HG02642 (cell line): Measurements from ENCODE around the gene SDR39U1.

Experiments used
- ATAC-seq: cut with Tn5 transposase; IDR thresholded peaks from one replicate; pipeline ENCODE4 v1.9.1; 2021; ENCODE audit warnings: mild to moderate bottlenecking; ENCODE audit not compliant: unreplicated experiment, poor library complexity

Gene SDR39U1

DNA sequence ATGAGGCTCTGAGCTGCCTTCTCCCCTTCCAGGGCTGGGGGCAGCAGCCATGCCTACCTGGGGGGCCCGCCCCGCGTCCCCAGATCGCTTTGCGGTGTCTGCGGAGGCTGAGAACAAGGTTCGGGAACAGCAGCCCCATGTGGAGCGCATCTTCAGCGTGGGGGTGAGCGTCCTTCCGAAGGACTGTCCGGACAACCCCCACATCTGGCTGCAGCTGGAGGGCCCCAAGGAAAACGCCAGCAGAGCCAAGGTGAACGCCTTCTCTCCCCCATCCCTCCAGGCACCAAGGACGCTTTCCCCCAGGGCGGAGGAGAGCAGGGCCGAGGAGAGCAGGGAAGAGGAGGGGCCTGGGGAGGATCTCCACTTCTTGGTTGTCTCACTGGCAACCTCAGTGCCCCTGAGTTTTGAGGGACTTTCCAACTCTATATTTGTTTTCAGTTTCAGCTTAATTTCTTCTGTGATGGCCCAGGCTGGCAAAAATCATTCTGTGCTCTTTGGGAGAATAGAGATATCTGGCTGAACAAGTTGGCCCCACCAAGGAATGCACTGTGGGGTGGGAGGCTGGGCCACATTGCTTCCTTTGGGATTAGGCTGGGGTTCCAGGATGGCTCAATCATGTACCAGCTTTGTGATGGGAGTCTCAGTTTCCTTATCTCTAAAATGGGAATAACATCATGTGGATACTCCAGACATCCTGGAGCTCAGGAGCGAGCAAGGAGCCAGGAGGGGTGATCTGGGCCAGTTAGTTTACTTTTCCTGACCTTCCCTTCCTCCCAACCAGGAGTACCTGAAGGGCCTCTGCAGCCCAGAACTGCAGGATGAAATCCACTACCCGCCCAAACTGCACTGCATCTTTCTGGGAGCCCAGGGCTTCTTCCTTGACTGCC is 11.7 kb downstream of the SDR39U1 start:
- peak; percentile 45 for ATAC-seq

- ATAC-seq: peak; percentile 59
Observed at GRCh38 chr14:24430143-24430681, 12.4 kb downstream of the SDR39U1 start.

DNA sequence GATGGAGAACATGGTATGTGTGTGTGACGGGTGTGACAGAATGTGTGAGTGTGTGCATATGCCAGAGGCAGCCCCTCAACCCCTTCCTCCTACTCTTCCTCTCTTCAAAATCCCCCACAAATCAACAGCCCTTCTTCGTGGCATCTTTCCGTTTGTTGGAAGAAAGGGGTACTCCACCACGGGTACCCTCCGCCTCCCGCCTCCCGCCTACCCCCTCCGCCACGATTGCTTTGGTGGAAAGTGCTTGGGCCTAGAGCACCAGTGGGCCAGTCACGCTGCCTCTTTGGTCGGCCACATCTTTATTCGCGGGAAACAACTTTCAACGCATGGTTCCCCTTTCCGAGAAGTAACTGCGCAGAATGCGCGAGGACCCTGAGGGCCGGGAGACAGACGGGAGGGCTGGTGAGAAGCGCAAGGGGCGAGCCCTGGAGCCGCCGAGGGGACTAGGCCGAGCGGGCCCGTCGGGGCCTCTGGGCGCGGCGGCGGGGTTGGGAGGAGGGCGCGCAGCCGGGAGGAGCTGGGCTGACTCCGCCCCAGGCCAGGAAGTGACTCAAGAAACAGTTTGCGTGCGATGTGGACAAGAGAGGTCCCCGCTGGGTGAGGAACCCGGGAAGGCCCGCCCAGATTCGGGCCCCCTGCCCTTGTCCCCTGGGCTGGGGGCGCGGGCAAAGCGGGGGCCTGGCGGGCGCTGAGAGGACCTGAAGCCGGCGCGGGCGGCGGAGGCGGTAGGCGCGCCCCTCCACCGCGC is 13.0 kb downstream of the SDR39U1 start, which contains the start of the genes CBLN3 and KHNYN:
CBLN3 (minus strand) TSS at position 274 of the 748 bp plus-strand sequence. CDS start 614 bp downstream, outside the sequence.
KHNYN (plus strand) TSS at position 560 of the 748 bp plus-strand sequence. CDS start 777 bp downstream, outside the sequence.
- peak; percentile 83 for ATAC-seq

DNA sequence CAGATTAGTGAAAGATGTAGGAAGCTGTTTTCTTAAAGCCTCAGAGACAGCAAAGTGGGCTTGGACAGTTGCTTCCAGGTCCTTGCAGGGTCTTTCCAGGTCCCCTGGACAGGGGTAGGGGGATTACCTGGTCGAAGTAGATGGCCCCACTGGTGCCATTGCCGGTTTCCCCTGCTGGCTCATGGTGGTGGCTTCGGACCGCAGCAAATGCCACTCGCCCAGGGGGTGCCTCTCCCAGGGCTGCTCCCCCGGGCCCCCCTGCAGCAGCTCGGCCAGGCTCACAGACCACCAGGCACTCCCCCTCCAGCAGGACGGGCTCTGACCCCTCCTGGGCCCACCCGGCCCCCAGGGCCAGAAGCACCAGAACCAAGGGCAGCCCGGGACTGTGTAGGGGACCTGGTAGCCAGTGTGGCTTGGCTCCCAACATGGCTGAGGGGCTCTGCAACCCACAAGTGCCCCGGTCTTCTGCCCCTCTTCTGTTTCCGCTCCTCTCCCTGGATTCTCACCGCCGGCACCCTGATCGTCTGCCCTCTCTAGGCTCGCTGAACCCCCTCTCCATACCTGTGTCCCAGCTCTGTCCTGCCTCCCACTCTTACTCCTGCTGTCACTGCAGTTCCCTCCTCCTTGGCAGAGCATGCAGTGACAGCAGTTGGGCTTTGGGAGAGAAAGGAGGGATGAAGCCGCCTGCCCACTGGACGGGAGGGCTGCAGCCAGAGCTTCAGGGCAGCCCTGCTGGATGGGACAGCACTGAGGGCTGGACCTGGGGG is 13.8 kb downstream of the SDR39U1 start:
- no peak for ATAC-seq

DNA sequence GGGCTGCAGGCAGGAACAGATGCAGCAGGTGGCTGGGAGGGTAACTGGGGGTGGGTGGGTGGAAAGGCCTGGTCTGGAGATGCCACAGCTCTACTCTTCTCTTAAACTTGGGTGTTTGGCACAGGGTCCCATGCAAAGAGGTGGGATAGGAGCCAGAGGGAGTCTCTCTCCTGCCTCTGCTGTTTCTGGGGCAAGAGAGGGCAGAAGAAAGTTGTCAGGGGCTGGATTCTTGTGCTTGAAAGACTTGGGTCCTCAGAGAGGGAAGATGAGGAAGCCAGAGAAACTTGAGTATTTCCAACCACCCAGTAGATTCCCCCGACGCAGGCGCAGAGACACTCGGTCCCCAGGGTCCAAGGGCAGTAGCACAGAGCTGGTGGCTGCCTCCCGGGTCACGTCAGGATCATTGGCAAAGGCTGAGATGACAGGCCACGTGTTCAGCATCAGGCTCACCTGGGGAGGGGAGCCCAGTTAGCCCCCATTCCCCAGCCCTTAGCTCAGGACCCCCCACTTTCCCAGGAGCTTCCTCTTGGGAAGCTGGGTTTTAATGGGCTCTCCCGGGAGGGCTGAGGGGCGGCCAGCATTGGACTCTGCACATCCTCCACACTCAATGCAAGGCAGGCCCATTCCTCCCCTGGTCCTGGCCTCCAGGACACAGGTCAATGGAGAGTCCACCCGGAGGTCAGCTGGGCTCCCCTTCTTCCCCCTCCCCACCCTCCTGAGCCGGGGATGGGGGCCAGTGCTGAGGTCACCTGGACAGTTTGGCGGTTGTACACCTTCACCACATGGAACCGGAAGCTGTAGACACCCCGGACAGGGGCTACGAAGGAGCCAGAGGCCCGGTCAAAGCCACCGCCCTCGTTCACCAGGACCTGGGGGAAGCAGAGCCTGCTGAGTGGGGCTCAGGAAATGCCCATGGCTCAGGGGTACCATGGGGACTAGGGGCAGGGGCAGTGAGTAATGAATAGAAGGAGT is 14.8 kb downstream of the SDR39U1 start:
- no peak for ATAC-seq

DNA sequence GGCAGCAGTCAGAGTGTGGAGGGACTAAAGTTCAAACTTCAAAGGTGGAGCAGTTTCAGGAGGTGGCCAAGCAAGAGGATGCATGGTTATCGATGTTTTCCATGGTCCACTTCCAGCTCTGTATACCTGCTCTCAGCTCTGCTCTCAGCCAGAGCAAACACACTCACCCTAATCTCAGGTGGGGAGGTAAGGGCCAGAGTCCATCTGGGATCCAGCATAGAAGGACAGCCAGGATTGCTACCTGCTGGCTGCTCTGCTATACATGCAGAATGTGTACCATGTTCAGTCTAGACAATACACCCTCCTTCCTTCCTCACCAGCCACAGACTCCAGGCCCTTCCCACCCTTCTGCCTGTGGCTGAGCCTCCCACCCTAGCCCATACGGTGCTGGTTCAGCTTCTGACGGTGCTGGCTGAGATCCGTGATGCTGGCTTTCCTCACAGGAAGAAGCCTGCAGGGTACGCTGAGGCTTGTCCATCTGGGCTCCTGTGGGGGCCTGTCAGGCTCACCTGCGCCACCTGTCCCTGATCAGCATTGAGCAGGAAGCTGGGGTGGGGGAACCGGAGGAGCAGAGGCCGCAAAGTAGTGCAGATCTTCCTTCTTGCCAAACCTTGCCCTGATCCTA is 15.6 kb downstream of the SDR39U1 start:
- ATAC-seq: no peak

- no peak for ATAC-seq
Observed at GRCh38 chr14:24426150-24426911, 16.2 kb downstream of the SDR39U1 start.

DNA sequence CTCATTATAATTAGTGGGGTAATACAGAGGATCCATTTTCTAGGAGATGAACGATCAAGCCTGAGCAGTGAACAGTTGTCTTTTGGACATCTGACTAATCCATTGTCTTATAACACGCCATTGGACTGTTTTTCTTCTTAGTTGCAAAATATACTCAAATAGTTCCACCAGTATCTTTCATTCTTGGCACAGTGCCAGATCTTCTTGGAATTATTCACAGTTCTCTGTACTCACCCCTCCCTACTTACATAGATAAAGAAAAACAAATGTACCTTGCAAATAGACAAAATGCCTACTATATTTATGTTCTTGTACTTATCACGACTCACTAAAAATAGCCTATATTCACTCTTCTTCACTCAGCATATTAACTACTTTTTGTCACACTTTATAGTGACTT is 16.9 kb downstream of the SDR39U1 start:
- no peak for ATAC-seq

- ATAC-seq: no peak
Observed at GRCh38 chr14:24422694-24423601, 19.6 kb downstream of the SDR39U1 start.

GRCh38 chr14:24422261-24422660 is 20.3 kb downstream of the SDR39U1 start:
- no peak for ATAC-seq

- ATAC-seq: no peak
Observed at GRCh38 chr14:24418492-24418873, 24.1 kb downstream of the SDR39U1 start.

GRCh38 chr14:24417832-24418491 is 24.6 kb downstream of the SDR39U1 start:
- ATAC-seq: no peak

GRCh38 chr14:24416932-24417619 is 25.5 kb downstream of the SDR39U1 start:
- no peak for ATAC-seq

- no peak for ATAC-seq
Observed at GRCh38 chr14:24416254-24416931, 26.2 kb downstream of the SDR39U1 start.
